Activated CD4-positive, alpha-beta T cell treated with anti-CD3 and anti-CD28 coated beads, Interleukin-2, amount 50 U/mL, for 16 hours (primary cell): ENCODE results near the gene CCDC27.

Experiments used
- DNase-seq: peaks from one replicate; pipeline ENCODE4 v3.0.0-alpha.2; 2020

The CCDC27 gene

DNA sequence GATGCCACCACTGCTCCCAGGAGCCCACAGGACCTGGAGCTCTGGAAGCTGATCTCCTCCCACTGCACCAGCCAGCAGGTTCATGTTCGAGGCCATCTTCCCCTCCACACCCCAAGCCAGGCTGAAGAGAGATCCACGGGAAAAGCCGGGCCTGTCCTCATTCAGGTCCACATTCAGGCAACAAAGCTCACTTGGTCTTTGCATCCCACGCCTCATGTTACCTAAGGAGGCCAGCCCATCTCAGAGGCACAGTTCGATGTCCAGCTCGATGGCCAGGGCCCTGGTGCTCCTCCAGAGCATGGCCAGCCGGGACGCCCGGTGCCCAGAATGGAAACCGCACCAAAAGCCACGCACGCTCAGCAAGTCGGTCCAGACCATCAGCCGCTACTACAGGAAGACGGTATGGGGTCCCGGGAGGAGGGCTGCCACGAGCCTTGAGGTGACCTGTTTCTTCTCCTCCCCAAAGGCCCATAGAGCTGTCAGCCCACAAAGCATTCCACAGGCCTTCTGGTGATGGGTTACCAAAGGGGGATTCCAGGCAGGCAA, at the start of gene CCDC27:
Gene CCDC27, plus strand, starts transcription at position 51 of the 546 bp plus-strand sequence. Its CDS starts 32 bp downstream, at position 83.
- DNase-seq: no peak

DNA sequence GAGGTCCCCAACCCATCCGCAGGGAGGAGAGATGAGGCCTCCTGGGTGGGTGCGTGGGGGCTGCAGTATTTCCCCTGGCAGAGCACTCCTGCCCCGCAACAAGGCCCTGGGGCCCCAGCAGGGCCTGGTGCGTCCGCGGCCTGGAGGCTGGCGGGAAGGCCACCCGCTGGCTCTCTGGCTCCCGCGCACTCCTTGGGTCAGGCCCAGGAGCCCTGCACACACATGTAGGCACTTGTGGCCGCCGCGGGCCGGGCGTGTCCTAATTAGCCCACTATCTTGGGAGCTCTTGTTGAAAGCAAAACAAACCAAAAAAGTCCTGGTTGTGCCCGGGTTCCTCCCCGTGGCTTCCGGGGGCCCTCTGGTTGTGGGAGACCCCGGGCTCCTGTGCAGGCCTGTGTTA, 49.7 kb upstream of the CCDC27 start:
- DNase-seq: no peak

DNA sequence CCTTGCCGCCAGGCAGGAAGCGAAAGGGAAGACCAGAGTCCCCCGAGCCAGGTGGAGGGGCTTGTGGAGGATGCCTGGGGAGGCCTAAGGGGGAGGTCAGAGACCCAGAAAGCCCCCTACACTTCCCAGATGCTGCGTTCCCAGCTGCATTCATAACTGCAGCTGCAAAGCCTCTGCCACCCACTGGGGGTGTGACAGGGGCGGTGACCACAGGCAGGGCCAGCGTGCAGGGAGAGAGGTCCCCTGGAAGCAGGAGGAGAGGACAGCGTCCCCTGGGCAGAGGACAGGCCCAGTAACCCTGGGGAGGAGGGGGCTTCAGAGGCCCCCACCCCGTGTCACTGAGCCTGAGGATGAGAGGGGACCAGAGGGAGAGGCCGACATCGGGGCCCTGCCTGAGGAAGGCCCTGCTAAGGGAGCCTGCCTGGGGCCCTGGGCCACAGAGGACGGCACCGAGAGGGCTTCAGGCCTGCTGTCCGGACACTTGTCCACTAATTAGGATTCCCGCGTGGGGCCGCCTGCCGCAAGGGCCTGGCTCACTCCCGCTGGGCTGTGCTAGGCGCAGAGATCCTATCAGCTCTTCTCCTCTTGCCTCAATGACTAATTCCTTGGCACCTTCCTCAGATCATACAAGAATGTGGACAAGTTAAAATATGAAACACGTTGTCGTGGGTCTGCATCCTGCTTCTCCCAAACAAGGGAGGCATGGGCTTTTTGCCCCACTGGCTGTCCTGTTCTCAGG, 49.1 kb upstream of the CCDC27 start:
- DNase-seq: no peak

DNA sequence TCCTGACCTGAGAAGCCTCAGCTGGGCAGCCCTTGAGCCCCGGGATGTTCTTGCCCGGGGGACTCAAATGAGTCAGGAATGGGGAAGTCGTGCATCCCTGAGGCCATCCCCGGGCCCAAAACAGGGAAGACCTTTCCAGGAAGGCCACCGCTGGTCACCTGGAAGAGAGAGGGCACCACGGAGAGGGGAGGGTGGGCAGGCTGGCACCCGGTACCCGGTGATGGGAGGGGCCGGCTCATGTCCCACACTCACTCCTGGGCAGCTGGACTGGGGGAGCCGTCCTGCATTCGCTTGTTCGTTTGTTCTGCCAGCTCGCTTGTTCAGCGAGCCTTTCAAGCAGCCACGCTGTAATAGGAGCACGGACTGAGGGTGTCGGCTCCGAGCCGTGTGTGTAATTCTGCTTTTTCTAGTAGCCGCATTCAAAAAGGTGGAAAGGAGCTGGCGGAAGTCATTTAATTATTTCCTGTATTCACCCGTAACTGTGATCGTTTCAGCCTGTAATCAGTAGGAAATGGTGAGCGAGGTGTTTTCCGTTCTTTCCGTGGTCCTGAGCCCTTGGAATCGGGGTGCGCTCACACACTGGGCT, 48.4 kb upstream of the CCDC27 start:
- DNase-seq: no peak

DNA sequence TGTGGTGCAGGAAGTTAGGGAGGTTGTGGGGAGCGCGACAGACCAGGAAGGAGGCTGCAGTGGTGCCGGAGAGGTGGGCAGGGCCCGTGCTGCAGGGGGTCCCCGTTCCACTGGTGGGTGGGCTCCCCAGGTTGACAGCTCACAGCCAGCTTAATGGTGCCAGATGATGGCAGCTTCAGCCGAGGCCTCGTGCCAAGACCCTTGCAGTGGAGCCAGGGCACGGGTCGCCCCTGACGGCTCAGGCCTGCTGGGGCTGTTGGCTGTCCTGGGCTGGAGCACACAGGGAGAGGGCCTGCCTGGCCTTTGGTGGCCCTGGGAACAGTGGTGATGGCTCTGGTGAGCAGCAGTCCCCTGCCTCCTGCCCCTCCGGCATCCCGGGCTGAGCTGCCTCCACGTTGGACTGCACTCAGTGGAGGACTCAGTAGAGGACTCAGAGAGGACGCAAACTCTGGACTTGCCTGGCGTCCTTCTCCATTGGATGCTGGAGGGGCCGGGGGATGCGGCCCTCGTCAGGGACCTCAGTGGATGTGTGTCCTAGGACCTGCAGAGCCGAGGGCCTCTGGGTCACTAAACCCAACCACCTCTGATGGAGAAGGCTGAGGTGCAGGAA, 46.8 kb upstream of the CCDC27 start:
- no peak for DNase-seq

DNA sequence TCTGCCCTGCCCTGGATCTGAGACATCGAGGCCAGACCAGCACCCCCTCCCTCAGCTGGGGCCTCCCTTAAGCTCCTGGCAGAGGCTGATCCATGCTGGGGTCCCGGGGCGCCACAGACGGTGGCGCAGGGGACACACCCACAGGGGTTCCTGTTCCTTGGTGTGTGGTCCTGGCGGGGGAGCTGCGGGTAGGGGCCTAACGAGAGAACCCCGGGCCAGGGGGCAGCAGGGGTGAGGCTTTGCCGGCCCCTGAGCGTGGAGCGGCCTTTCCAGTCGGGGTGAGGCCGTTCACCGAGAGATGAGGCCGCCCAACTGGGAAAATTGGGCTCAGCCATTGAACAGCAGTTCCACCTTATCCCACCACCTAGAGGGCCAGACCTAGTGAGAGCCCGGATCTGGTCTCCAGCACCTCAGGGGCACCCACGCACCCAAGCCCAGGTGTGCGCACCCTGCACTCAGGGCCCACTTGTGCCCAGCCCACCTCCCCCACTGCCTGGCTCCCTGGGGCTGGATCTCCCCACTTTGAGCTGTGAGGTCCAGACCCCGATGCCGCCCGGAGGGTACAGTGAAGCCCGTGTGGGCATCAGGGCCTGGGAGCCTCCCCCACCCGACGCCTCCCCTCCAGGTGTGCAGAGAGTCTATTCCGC, 45.5 kb upstream of the CCDC27 start:
- no peak for DNase-seq

DNA sequence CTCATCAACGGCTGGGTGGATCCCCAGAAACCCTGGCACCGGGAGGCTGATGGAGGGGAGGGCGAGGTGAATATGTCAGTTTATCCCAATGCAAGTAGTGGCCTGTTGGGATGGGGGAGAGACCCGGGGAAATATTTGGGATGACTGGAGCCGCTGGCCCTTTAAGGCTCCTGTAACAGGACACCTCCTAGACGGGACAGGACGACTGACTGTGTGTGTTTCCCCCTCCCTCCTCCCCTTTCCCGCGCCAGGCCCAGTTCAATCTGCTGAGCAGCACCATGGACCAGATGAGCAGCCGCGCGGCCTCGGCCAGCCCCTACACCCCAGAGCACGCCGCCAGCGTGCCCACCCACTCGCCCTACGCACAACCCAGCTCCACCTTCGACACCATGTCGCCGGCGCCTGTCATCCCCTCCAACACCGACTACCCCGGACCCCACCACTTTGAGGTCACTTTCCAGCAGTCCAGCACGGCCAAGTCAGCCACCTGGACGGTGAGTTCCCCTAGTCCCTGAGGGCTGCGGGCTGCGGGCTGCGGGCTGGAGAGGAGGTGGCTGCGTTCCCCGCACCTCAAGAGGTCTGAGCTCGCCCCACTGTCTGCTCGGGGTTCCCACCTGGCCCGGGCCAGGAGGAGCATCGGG, 44.8 kb upstream of the CCDC27 start:
- DNase-seq: no peak

DNA sequence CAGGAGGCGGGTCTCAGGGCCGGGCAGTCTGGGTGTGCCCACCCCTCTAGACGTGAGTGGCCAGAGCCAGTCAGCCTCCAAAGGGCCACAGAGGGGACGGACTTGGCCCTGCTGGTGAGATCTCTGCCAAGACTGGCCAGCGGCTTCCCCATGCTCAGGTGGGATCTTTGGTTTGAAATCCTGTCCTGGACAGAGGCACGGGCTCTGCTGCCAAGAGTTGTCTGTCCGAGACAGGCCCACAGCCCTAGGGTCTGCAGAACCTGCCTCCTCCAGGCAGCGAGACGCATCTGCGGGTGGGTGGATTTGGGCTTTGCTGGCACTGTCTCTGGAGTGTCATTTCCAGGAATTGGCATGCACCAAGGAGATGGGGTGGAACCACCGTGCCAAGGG, 44.3 kb upstream of the CCDC27 start:
- no peak for DNase-seq

DNA sequence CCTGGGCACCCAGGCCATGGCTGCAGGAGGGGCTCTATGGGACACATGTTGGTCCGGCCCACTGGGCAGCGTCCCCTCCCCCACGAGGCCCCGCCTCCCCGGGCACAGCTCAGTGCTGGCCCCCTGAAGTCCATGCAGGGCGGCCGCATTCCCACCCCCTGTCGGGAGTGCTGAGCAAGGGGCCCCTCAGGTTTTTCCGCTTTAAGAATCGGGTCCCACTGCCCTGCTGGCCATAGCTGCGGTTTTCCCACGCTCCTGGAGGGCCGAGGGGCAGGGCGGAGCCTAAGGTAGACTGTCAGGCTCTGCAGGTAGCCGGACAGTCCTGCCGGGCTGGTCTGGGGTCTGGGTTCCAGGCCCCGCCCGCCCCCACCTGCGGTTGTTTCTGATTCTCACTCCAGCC, 43.5 kb upstream of the CCDC27 start:
- DNase-seq: no peak

DNA sequence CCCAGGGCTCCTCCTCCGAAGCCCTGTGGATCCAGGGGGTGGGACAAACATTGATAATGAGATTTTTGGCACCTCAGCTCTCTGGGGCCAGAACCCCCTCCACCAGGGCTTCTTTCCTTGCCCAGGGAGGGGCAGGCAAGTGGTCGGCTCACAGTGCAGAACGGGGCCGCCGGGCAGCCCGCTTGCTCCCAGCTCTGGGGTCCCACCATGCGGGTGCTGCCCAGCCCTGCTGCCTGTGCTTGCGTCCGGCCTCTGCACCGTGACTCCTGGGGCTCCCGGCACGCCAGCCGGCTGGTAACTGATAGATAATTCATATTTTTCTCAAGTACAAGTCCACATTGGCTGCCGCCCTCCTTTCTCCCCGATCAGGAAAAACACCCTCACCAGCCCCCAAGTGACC, 42.0 kb upstream of the CCDC27 start:
- no peak for DNase-seq

DNA sequence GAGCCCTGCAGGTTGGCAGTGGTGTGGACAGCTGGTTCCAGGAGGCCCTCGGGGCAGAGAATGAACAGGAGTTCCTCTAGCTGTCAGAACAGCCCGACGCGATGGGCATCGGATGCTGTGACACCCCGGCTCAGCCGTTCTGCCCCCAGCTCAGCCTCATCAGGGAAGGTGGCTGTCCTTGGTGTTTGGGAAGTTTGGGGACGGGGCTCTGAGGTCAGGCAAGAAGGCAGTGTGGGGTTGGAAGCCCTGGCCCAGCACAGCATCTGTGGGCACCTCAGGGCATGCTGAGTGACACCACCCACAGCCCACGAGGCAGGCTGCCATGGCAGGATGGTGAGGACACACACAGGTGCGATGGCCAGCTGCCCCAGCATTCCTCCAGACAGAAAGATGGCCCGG, 40.9 kb upstream of the CCDC27 start:
- no peak for DNase-seq

DNA sequence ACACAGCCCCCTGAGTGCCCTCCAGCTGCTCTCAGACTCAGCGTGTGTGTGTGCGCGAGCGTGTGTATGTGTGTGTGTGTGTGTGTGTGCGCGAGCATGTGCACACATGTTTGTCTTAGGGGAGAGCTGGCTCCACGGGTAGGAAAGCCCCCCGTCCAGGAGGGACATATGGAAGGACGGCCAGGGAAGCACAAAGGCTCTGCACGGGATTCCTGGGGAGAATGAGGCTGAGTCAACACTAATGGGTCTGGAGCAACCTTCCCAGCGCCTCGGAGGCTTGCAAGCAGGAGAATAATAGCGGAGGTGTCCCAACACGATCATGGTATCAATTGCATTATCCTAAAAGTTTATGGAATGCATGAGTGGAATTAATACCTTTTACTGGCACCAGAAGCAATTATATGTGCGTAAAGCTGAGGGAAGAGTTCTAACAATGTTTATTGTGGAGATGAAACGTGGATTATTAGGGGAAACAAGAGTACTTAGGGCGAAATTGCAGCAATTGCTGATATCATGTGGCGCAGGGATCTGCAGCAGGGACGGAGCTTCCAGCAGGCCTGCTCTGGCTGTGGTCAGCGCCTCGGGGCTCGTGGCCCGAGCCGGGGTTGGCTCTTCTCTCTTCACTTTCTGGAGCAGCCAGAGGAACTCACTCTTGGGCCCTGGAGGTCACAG, 40.3 kb upstream of the CCDC27 start:
- DNase-seq: no peak

DNA sequence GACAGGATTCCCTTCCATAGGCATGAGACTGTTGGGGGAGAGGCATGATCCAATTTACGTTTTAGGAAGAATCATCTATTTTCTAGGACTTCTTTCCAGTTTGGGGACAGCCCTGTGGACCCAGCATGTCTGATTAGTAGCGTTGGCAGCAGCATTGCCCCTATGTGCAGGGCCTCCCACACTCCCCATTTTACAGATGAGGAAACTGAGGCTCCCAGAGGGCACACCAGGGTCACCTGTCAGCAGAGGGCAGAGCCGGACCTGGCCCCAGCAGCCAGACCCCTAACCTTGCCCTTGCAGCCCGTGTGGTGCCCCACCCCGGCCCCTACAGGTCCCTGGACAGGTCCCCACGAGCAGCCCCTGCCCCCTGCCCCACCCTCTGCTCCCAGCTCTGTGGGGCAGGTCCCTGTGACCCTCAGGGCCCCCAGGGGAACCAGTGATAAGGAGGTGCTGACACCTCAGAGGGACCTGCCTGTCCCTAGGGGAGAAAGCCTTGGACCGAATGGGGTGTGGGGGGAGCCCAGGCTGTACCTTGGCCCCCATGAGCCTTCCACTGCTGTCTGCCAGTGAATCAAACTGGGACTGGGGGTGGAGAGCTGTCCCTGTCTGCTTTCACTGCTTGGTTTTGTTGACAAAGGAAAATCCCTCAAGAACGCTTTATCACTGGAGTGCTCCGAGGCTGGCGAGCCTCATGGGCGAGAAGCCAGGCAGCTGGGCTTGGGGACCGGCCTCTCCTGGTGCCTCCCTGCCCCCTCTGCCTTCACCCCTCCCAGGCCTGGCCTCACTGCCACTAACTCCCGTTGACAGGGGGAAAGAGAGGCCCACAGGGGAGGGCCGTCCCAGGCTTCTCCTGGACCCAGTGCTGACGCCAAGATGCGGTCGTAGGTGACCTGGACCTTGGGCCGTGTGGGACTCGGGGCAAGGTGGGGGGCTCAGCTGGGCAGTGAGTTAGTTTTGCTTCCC, 39.4 kb upstream of the CCDC27 start:
- no peak for DNase-seq

DNA sequence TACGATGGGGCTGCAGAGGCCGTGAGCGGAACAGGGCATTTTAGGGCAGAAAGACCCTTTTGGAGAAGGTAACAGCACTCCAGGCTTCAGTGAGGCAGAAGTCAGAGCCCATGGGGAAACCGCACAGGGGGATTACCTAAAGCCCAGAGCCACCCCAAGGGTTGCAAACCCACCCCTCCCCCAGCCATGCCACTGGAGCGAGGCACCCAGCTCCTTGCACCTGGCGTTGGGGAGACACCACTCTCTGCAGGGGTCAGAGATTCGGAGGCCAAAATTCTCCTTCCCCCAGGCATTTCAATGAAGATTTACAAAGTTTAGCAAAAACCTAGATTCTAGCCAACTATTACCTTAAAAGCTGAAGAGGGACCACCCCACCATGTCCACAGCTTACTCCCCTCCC, 38.4 kb upstream of the CCDC27 start:
- DNase-seq: no peak

DNA sequence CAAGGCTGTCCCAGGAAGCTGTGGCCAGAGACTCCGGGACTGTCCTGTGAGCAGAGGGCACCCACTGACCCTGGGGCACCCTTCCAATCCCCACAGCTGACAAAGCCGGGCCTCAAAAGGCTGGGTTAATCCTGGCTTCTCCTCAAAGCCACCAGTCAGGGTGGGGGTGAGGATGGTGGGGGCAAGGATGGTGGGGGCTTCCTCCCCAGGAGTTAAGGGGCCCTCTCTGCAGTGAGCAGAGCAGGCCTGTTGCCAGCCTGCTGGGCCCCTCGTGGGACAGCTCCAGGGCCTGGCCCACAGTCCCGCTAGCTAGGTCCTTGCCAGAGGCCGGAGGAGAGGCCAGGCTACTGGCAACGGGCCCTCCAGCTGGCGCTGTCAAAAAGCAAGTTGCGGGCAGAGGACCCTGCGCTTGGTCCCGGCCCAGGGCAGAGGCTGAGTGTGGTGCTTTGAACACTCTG, 37.9 kb upstream of the CCDC27 start:
- no peak for DNase-seq

DNA sequence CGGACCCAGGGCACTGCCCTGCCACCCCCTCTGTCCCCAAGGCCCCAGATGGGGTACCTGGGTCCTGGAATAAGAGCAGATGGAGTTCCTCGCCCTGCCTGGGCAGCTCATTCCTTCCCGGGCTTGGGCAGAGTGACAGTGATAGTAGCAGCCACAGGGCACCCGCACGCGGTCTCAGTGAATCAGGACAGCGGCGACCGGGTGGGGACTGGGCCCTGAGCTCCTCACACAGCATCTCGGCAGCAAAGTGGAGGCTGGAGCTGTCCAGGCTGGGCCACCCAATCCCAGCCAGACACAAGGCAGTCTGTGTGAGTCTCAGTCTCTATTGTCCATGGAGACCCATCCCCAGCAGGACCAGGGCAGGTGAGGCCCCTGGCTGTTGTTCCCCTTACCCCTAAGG, 37.4 kb upstream of the CCDC27 start:
- DNase-seq: no peak

DNA sequence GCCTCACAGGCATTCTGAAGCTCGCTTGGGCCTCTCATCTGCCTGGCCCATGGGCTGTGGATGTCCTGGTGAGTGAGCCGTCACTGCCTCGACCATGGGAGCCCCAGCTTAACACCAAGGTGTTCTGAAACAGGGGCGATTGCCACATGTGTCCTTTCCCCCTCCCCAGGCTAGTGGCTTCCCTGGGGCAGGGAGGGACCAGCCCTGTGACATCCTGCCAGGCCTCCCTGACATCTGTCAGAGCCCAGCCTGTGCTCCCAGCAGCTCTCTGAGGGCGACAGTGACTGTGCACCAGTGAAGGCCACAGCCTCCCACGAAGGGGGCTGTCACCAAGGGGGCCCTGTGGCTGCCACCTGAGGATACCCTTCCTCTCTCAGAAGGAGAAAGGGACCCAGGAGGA, 35.9 kb upstream of the CCDC27 start:
- no peak for DNase-seq

DNA sequence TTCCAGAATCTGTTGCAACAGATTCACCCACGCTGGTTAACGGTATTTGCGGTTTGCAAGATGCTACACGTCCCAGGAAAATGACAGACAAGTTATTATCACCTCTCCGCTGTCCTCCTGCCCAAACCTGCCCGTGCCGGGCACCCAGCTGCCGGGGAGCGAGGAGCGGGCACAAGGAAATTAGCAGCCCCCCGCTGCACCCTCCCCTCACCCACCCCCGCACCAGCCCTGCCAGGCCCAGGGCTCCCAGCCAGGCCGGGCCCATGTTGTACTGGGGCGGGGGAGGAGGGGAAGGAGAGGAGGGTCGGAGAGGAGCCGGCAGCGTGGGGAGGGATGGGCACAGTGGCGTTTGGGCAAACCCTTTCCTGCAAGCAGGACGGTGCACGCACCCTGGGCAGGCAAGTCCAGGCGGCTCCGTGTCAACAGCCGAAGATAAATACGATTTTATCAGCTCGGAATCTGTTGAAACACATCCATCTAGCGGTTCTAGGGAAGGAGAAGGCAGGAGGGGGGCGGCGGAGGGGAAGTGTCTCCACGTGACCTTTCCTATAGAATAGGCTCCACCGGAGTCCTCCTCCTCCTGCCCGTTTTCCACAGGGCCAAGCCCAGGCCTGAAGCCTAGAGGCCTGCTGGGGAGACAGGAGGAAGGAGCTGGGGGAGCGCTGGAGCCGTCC, 35.1 kb upstream of the CCDC27 start:
- no peak for DNase-seq

DNA sequence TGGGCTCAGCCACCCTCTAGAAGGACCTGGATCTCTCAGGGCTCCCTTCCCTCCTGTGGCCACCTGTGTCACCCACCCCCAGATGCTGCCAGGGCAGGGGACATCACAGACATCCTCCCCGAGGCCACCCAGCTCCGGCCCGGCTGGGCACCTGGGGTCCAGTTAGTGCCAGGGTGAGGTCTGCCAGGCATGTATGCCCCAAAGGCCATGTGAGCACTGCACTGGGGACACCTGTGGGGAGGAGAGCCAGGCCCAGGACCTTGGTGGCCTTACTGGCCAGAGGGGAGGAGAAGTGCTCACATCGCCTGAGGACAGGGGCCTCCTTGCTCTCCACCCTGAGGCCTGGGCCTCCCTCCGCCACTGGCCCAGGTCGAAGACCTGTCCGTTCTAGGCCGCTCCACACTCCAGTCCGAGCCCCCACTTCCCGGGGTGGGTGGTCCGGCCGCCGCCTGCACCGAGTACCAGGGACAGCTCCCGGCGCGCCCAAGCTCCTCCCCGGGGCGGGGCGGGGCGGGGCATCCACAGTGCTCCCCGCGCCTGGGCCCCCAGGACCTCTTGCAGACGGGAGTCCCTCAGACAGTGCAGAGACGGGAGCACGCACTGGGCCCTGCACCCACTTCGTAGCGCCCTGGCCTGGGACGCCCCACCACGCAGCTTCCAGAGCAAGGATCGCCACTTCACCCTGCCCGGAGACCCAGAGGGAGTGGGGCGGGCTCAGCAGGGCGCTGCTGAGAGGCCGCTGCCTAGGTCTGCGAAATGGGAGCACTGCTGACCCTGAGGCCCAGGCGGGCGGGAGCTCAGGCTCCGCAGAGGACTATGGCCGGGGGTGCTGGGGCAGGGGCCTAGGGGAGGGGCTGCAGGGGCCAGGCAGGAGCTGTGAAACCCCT, 34.3 kb upstream of the CCDC27 start:
- DNase-seq: no peak

DNA sequence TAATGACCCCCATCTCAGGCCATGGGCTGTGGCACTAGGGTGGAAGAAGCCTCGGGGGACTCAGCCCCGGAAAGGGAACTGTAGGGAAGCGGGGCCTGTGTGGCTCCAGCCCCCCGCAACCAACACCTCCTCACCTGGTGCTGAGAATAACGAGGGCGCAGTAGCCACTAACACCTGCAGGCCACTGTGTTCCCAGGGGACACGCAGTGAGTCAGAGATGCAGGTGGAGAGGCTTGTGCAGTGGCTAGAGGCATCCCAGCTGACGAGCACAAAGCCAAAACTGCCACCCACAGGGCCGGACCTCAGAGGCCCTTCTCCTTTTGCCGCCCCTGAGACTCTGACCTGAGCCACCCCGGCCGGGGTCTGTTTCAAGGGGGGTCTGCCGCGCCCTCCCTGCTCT, 33.5 kb upstream of the CCDC27 start:
- DNase-seq: no peak
